ENCODE measurements around the gene RCC2.

Gene RCC2

DNA sequence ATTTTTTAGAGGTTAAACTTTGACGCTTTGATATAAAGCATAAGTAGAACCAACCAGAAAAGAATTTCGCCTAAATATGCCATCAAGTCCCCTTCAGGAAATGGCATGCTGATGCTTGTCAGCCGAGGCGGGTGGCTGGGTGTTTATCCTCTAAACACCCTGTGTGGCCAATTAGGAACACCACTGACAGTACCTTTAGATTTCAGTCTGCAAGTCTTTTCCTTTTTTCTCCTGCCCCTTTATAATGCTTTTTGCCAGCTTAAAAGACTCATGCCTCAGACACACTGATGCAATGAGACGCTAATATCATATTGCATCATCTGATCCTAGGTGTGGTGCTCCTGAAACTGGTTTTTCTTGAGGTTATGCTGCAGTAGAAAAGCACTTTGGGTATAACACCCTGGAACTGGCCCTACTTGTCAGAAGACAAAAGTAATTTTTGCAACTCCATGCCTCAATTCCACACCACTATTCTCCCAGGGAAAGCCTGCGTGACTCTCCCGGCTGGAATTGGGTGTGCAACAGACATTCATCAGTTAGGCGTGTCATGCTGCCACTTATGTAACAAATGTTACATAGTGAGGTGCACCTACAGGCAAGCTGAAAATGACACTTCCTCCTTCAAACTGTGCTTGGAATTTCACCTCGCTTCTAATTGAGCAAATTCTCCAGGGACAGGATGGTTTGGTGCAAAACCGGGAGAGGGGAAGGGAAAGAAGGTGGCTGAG is 2.0 kb upstream of the RCC2 start:
- DNase-seq (ENCODE audit: low spot score) = no peak
- no peak for TF ChIP-seq CTCF (IDR thresholded peaks at IDR 0.05; ENCODE audit: extremely low read depth, missing control alignments)

DNA sequence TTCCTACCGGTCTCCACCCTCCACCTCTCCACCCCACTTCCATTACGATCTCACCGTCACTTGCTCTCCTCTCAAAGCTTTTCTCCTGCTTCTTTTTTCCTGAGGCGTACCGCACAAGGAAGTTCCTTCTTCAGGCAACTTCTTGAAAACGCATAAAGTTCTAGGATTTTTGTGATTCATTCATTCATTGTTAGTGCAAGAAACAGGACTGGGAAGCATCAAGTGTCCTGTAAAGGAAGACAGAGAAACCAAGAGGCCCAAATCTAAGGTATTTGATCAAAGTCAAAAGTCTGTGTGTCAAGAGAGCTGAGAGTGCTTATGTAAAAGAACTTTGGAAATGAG is 1.3 kb upstream of the RCC2 start:
- DNase-seq (ENCODE audit: low spot score) = no peak
- no peak for TF ChIP-seq CTCF (IDR thresholded peaks at IDR 0.05; ENCODE audit: extremely low read depth, missing control alignments)

- no peak for TF ChIP-seq CTCF (IDR thresholded peaks at IDR 0.05; ENCODE audit: extremely low read depth, missing control alignments)
Observed at GRCh38 chr1:17440074-17440826, 773 bp upstream of the RCC2 start.

GRCh38 chr1:17438318-17439249 is 893 bp downstream of the RCC2 start:
- DNase-seq (ENCODE audit: low spot score) = peak; percentile 85
- no peak for TF ChIP-seq CTCF (IDR thresholded peaks at IDR 0.05; ENCODE audit: extremely low read depth, missing control alignments)

More at GRCh38 chr1:17440074-17440826, 773 bp upstream of the RCC2 start:
- DNase-seq (ENCODE audit: low spot score) = no peak

DNA sequence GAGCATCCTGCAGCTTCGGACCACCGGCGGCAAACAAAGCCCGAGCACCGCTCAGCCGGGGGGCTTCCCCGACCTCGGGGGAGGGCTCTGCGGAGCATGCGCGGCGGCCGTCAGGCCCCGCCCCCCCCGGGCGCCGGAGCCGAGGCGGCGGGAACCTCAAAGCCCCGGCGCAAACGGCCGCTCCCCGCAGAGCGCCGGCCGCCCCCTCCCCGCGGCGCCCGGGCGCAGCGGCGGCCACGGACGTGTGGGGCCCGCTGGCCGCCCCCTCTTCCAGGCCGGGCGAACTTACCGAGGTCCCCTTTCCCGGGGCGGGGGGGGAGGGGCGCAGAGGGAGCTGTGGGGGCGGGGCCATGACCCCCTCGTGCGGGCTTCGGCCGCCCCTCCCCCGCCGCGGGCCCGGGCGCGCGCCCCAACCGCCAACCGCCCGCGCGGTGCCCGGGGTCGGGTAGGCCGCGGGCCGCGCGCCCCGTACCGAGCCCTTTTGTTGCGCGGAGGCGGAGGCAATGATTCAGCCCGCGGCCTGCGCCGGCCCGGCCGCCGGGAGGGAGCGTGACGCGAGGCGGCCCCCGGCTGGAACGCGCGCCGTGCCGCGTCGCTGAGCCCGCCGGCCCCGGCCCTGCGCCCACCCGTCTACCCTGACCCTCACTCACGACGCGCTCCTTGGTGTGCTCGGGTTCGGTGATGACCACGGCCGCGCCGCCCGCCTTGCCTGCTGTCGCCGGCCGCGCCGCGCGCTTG is 1.7 kb downstream of the RCC2 start:
- TF ChIP-seq CTCF (IDR thresholded peaks at IDR 0.05; ENCODE audit: extremely low read depth, missing control alignments) = no peak
- peak; percentile 98 for DNase-seq (ENCODE audit: low spot score)

DNA sequence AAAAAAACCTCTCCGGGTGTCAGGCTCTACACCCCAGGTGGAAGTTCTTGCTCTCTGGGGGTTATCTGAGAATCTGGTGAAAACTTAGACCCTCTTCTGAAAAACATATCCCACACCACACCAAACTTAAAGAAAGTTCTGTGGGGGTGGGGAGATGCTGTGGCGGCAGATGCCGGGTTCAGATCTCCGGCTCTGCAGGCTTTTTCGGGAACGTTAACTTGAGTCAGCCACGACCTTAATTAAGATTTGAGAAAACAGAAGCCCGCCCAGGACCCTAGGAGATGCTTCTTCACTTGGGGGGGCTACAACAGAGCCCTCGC is 2.3 kb downstream of the RCC2 start:
- no peak for DNase-seq (ENCODE audit: low spot score)
- no peak for TF ChIP-seq CTCF (IDR thresholded peaks at IDR 0.05; ENCODE audit: extremely low read depth, missing control alignments)

All from GM20000 (cell line).